ENCODE results near the gene ADAM10. TPM values are rescaled to one million over a fixed set of nuclear protein-coding genes. Genes with fewer than 3 reads are reported as not detected.
A peak's percentile ranks its signal among the peaks of the same experiment; 100 is the strongest.

Gene ADAM10
- total RNA-seq, 2 donors from 2014 or later = 191 to 211 TPM

DNA sequence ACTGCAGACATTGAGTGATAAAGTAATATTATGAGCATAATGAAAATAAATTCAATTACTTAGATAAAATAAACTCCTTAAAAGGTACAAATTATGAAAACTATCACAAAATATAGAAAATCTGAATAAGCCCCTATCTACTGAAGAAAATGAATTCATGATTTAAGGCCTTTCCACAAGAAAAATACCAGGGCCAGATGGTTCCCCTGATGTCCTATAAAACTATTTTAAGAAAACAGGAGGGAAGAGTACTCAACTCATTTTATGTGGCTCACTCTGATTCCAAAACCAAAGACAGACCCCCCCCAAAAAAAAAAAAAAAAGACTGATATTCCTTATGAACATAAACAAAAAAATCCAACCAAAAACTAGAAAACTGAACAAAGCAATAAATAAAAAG, 59.9 kb downstream of the ADAM10 start:
- TF ChIP-seq CTCF (conservative IDR thresholded peaks at IDR 0.05) = no peak
- Histone ChIP-seq H3K36me3 (ENCODE audit: control insufficient read depth, insufficient read depth, low read length) (peaks cover 13% of the 10 kb centered on the region), H3K27ac (ENCODE audit: low read depth, low read length) (no peak overlapping the region), H3K4me3 (ENCODE audit: low read length) (no peak overlapping the region), H3K9me3 (ENCODE audit: control insufficient read depth, low read length) (no peaks in the 10 kb centered on the region), H3K27me3 (ENCODE audit: control insufficient read depth, insufficient read depth, low read length, poor library complexity, severe bottlenecking) (no peaks in the 10 kb centered on the region), H3K9ac (ENCODE audit: extremely low read depth, low read length, poor library complexity, severe bottlenecking) (no peak overlapping the region), H3K4me1 (ENCODE audit: control insufficient read depth, insufficient read depth, low read length) (peaks cover 1% of the 10 kb centered on the region)
- H3K4me1 Mint-ChIP-seq = peaks cover 19% of the 10 kb centered on the region
- no peak overlapping the region for H3K4me3 Mint-ChIP-seq
- no peaks in the 10 kb centered on the region for H3K27me3 Mint-ChIP-seq (ENCODE audit: insufficient read depth)
- H3K9me3 Mint-ChIP-seq = no peaks in the 10 kb centered on the region
- DNase-seq = no peak
- H3K36me3 Mint-ChIP-seq (ENCODE audit: low read depth) = peaks cover 10% of the 10 kb centered on the region
- H3K27ac Mint-ChIP-seq = no peak overlapping the region

GRCh38 chr15:58686286-58686685, 63.2 kb downstream of the ADAM10 start:
- no peak overlapping the region for H3K27ac Mint-ChIP-seq
- Histone ChIP-seq H3K9me3 (ENCODE audit: control insufficient read depth, low read length) (no peaks in the 10 kb centered on the region), H3K9ac (ENCODE audit: extremely low read depth, low read length, poor library complexity, severe bottlenecking) (no peak overlapping the region), H3K4me3 (ENCODE audit: low read length) (no peak overlapping the region), H3K4me1 (ENCODE audit: control insufficient read depth, insufficient read depth, low read length) (peaks cover 3% of the 10 kb centered on the region), H3K27ac (ENCODE audit: low read depth, low read length) (no peak overlapping the region), H3K36me3 (ENCODE audit: control insufficient read depth, insufficient read depth, low read length) (peaks cover 6% of the 10 kb centered on the region), H3K27me3 (ENCODE audit: control insufficient read depth, insufficient read depth, low read length, poor library complexity, severe bottlenecking) (no peaks in the 10 kb centered on the region)
- no peak for TF ChIP-seq CTCF (conservative IDR thresholded peaks at IDR 0.05)
- DNase-seq = peak; percentile 67
- peaks cover 15% of the 10 kb centered on the region for H3K4me1 Mint-ChIP-seq
- no peak overlapping the region for H3K4me3 Mint-ChIP-seq
- no peaks in the 10 kb centered on the region for H3K9me3 Mint-ChIP-seq
- 89 to 94% methylated on average over 3 to 8 of the region's 8 CpGs for WGBS, 2 experiments (ENCODE audit: insufficient coverage in 1 of 2, insufficient read length in 1 of 2)
- H3K36me3 Mint-ChIP-seq (ENCODE audit: low read depth) = peaks cover 11% of the 10 kb centered on the region
- H3K27me3 Mint-ChIP-seq (ENCODE audit: insufficient read depth) = no peaks in the 10 kb centered on the region

GRCh38 chr15:58684751-58685150, 64.8 kb downstream of the ADAM10 start:
- 100% methylated on average over 3 of the region's 4 CpGs; no CpG with 5 or more reads in 1 of the 2 experiments for WGBS, 2 experiments (ENCODE audit: insufficient coverage in 1 of 2, insufficient read length in 1 of 2)
- peaks cover 13% of the 10 kb centered on the region for H3K36me3 ChIP-seq (ENCODE audit: control insufficient read depth, insufficient read depth, low read length)
- H3K27ac ChIP-seq (ENCODE audit: low read depth, low read length) = no peak overlapping the region
- no peak overlapping the region for H3K9ac ChIP-seq (ENCODE audit: extremely low read depth, low read length, poor library complexity, severe bottlenecking)
- no peaks in the 10 kb centered on the region for H3K9me3 ChIP-seq (ENCODE audit: control insufficient read depth, low read length)
- Mint-ChIP-seq H3K9me3 (no peaks in the 10 kb centered on the region), H3K27ac (peak overlapping the region; percentile 69), H3K36me3 (ENCODE audit: low read depth) (peaks cover 11% of the 10 kb centered on the region), H3K27me3 (ENCODE audit: insufficient read depth) (no peaks in the 10 kb centered on the region), H3K4me3 (no peak overlapping the region), H3K4me1 (peaks cover 8% of the 10 kb centered on the region)
- no peak for DNase-seq
- H3K4me3 ChIP-seq (ENCODE audit: low read length) = no peak overlapping the region
- TF ChIP-seq CTCF (conservative IDR thresholded peaks at IDR 0.05) = no peak
- H3K27me3 ChIP-seq (ENCODE audit: control insufficient read depth, insufficient read depth, low read length, poor library complexity, severe bottlenecking) = no peaks in the 10 kb centered on the region
- peaks cover 3% of the 10 kb centered on the region for H3K4me1 ChIP-seq (ENCODE audit: control insufficient read depth, insufficient read depth, low read length)
